CD4-positive, alpha-beta T cell treated with Interleukin-12 subunit alpha and Interleukin-12 subunit beta, for 1 hour (primary cell): ENCODE measurements around the gene GCK.
"Not testable (repeated sequence)": the region's sequence is repeated elsewhere in the genome, so short reads cannot be mapped to it uniquely, and the experiment has no call there.

Experiments
- DNase-seq: peaks from one replicate; pipeline ENCODE4 v3.0.0-alpha.2; 2020

Gene GCK

GRCh38 chr7:44200699-44201461, 11.6 kb upstream of the GCK start, which contains the start of gene YKT6:
Gene YKT6 (plus strand): TSS chr7:44200978. CDS start chr7:44201136, 158 bp downstream.
- DNase-seq: peak; percentile 94

- not testable (repeated sequence) for DNase-seq
Measured at GRCh38 chr7:44200163-44200562, 10.9 kb upstream of the GCK start.

DNA sequence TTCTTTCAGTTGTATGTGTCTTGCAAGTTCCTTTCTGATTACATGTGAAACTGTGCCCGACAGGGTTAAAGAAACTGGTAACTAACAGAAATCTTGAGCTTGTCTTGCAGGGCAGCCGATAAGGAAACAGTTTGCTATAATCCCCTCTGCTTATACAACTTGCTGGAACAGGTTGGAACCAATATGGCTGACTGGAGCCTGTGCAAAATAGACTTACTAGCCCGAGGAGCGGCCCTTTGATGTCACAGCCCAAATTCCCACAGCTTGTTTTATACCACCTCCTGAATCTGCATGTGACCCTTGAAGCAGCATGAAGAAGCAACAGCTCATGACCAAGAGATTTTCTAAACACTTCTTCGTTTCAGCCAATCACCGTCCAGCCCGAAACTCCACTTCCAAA, 8.2 kb upstream of the GCK start:
- DNase-seq: no peak

GRCh38 chr7:44196450-44196872, 7.2 kb upstream of the GCK start:
- DNase-seq: peak; percentile 32

GRCh38 chr7:44195889-44196288, 6.7 kb upstream of the GCK start:
- DNase-seq: no peak

GRCh38 chr7:44194562-44195145, 5.4 kb upstream of the GCK start:
- DNase-seq: no peak

DNA sequence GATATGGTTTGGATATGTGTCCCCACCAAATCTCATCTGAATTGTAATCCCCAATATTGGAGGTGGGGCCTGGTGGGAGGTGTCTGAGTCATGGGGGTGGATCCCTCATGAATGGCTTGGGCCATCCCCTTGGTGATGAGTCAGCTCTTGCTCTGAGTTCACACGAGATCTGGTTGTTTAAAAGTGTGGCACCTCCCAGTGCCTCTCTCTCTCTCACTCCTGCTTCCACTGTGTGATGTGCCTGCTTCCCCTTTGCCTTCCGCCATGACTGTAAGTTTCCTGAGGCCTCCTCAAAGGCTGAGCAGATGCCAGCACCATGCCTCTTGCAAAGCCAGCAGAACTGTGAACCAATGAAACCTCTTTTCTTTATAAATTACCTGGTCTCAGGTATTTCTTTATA, 4.8 kb upstream of the GCK start:
- DNase-seq: no peak

DNA sequence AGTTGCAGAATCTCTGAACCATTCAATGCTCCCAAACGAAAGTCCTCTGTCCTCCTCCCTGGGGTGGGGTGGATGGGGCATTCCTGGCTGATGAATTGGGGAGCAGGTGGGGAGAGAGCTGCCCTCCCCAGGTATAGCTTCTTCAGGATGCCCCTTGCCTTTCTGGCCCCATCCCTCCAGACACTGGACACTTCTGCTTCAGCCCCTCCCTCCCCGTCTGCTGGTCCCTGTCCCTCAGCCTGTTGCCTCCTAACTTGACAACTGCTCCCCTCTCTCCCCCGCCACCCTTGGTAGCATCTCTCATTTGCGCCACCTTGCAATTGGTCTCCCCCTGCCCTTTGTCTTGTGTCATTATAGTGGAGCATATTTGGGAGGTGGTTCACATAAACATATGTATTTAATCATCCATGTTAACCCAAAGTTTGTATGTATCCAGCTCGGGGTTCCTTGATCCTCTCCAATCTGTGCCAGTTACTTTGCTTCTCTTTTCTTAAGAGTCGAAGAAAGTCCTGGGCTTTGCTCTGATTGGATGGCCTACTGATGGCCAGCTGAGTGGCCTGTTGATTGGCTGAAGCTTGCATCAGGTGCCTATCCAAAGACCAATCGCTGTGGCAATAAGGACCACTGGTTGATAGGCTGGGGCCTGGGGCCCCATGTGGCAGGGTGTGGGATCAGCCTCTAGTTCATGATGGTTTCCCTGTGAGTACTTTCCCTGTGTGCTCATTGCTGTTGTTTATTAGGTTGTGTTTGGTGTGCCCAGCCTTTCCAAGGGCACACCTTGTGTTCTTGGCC, 4.0 kb upstream of the GCK start:
- no peak for DNase-seq

DNA sequence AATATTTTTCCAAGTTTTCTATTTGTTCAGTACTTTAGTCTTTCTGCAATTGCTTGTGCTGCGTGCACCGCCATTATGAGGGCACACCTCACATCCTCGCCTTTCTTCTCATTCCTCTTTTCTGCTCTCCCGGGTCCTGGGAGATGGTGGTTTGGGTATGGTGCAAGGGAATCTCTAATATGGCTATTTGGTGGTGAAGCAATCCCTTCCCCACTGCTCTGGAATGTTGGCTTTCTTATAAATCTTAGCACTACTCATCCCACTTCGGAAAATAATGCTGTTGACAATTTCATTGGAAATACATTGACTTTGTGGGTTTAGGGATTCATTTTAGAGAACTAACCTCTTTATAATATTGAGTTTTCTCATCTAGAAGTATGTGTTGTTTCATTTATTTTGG, 1.9 kb upstream of the GCK start:
- DNase-seq: no peak

GRCh38 chr7:44189993-44190872, 994 bp upstream of the GCK start:
- no peak for DNase-seq

DNA sequence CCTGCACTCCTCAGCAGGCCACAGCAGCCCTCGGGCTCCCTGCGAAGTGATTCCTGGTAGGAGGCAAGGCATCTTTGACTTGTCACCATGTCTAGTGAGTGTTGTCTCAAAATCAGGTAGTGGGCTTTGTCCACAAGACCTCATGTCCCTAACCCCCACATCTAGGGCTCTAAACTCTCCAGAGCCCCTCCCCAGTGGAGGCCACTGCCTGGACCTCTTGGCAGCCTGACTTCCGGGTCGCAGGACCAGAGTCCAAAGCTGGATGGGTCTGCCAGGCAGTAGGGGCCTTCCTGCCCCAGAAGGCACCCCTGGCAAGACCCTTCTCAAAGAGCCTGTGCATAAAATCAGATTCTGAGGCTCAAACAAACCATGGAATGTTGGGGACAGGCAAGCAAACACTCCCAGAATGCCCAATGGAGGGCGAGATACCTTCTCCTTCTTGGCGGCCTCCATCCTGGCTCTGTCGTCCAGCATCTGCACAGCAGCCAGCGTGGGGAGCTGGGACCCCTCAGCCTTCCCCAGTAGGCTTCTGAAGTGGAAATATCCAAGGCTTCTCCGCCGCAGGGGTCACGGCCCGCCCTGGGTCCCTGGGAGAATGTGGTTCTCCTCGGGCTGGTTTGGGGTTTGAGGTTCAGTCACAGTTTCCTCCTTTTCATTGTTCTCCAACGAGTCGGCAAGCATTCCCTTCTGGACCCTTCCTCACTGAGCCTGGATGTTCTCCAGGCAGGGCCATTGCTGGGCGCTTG, 586 bp downstream of the GCK start:
- DNase-seq: no peak

DNA sequence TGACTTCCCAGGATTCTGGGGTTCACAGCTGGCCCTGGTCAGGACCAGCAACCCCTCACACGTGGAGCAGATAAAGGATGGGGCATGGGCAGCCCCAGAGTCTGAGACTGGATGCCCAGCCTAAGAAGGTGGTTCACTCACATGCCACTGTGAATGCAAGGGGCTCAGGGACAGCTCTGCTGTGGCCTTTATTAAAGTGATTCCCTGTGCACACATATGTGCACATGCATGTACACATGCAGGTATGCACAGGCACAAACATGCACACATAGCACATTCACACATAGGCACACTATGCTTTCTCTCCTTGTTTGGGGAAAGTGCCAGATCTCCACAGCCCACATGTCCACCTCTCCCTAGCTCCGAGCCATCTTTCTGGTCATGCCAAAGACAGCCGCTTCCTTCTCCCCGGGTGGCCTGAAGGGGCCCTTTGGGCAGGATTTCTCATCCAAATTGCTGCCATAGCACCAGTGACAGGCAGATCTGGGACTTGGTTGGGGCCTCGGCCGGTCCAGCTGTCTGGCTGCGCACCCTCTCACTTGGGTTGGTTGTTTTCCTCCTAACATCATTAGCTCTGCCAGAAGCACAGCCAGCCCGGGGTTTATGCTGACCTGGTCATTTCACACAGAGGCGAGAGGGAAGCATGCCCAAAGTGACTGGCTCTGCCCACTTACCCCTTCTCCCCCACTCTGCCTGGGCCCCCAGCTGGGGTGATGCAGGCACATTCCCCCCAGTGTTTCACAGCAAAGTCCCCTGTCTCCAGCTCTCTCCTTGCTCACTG, 1.4 kb downstream of the GCK start:
- no peak for DNase-seq

- DNase-seq: no peak
Measured at GRCh38 chr7:44186736-44187135, 2.5 kb downstream of the GCK start.

DNA sequence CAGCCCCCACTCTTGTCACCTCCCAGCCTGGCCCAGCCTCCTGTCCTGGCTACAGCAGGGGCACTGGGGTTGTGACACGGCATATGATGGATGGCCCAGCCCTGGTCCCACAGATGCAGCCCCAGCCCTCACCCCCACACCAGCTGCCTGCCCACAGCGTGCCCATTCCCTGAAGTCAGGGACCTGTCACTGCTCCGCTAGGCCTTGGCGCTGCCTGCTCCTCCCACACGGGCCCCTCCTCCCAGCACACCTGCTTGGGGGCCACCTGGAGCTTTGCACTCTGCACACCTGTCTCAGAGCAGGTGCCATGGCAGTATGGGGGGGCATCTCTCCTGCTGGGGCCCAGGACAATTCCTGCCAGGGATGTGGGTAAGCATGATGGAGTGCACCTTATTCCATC, 3.5 kb downstream of the GCK start:
- no peak for DNase-seq

GRCh38 chr7:44184873-44185446, 4.3 kb downstream of the GCK start:
- no peak for DNase-seq

GRCh38 chr7:44184206-44184872, 4.9 kb downstream of the GCK start:
- no peak for DNase-seq

- no peak for DNase-seq
Measured at GRCh38 chr7:44183386-44183785, 5.9 kb downstream of the GCK start.

GRCh38 chr7:44182827-44183226, 6.4 kb downstream of the GCK start:
- no peak for DNase-seq

DNA sequence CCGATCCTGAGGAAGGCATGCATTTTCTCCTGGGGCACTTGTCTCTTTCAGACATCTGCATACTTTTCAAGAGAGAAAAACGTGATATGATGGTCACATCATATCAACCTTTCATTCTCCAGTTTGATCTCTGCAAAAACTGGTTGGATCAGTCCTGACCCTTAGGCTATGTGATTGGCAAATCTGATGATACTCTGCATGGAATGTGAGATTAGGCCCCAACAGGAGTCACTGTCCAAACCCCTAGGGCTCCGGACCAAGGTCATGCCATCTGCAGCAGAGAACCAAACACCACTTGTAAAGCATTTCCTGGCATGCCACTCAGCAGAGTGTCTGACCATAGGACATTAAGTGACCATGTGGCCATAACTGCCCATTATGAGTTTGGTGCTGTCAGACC, 8.6 kb downstream of the GCK start:
- no peak for DNase-seq

- DNase-seq: no peak
Measured at GRCh38 chr7:44177570-44178131, 11.6 kb downstream of the GCK start.
